HEK293T (cell line): ENCODE results near the gene TEX51.

ENCODE experiments used
- CTCF ChIA-PET: fragments of 350-600 bp; formaldehyde crosslinking; extraction: SDS; loops from one replicate; lab custom pipeline; 2021; ENCODE audit warnings: antibody characterized with exemption, inconsistent platforms; lab: Yijun Ruan, JAX
- POLR2A ChIA-PET: fragments of 350-600 bp; formaldehyde crosslinking; extraction: SDS; loops from one replicate; lab custom pipeline; 2020; ENCODE audit warnings: antibody characterized with exemption, inconsistent platforms; lab: Yijun Ruan, JAX
- DNase-seq: peaks from one replicate; pipeline ENCODE4 v3.0.0; 2012; ENCODE audit warnings: mixed read lengths; ENCODE audit errors: extremely low spot score
- ARNT ChIP-seq: fragments of 450-650 bp; IDR thresholded peaks from 2 replicates; pipeline ENCODE4 v1.6.1; 2017; ENCODE audit warnings: mild to moderate bottlenecking
- BHLHE40 ChIP-seq: fragments of 450-650 bp; IDR thresholded peaks from 2 replicates; pipeline ENCODE4 v1.6.1; 2016; ENCODE audit warnings: mild to moderate bottlenecking, moderate library complexity, borderline replicate concordance
- CTBP1 ChIP-seq: fragments of 450-650 bp; IDR thresholded peaks from 2 replicates; pipeline ENCODE4 v1.6.1; 2016; ENCODE audit warnings: borderline replicate concordance
- ELF4 ChIP-seq: fragments of 450-650 bp; IDR thresholded peaks from 2 replicates; pipeline ENCODE4 v1.6.1; 2017; ENCODE audit warnings: antibody characterized with exemption
- FOXA1 ChIP-seq: fragments of 450-650 bp; IDR thresholded peaks from 2 replicates; pipeline ENCODE4 v1.6.1; 2016; ENCODE audit warnings: mild to moderate bottlenecking
- FOXK2 ChIP-seq: fragments of 450-650 bp; IDR thresholded peaks from 2 replicates; pipeline ENCODE4 v1.6.1; 2016; ENCODE audit warnings: mild to moderate bottlenecking
- FOXM1 ChIP-seq: fragments of 450-650 bp; IDR thresholded peaks from 2 replicates; pipeline ENCODE4 v1.6.1; 2017; ENCODE audit warnings: mild to moderate bottlenecking, borderline replicate concordance
- HDGF ChIP-seq: fragments of 450-650 bp; IDR thresholded peaks from 2 replicates; pipeline ENCODE4 v1.6.1; 2017; ENCODE audit warnings: antibody characterized with exemption, borderline replicate concordance
- L3MBTL2 ChIP-seq: fragments of 450-650 bp; conservative IDR thresholded peaks from 2 replicates; pipeline ENCODE4 v1.6.1; 2016; ENCODE audit warnings: mild to moderate bottlenecking
- LEF1 ChIP-seq: fragments of 450-650 bp; IDR thresholded peaks from 2 replicates; pipeline ENCODE4 v1.6.1; 2017; ENCODE audit warnings: mild to moderate bottlenecking, borderline replicate concordance
- NFRKB ChIP-seq: fragments of 450-650 bp; IDR thresholded peaks from 2 replicates; pipeline ENCODE4 v1.6.1; 2016; ENCODE audit warnings: mild to moderate bottlenecking, moderate library complexity
- PKNOX1 ChIP-seq: fragments of 450-650 bp; IDR thresholded peaks from 2 replicates; pipeline ENCODE4 v1.6.1; 2016
- SP1 ChIP-seq: fragments of 450-650 bp; IDR thresholded peaks from 2 replicates; pipeline ENCODE4 v1.6.1; 2017
- SUZ12 ChIP-seq: fragments of 450-650 bp; IDR thresholded peaks from 2 replicates; pipeline ENCODE4 v1.6.1; 2016; ENCODE audit warnings: mild to moderate bottlenecking
- TARDBP ChIP-seq: fragments of 450-650 bp; IDR thresholded peaks from 2 replicates; pipeline ENCODE4 v1.6.1; 2016
- ZNF384 ChIP-seq: fragments of 450-650 bp; IDR thresholded peaks from 2 replicates; pipeline ENCODE4 v1.6.1; 2016

The TEX51 gene

GRCh38 chr2:126851756-126852155 is 46.9 kb upstream of the TEX51 start:
- DNase-seq = no peak
- POLR2A ChIA-PET = no interaction called here
- TF ChIP-seq BHLHE40 (no peak), NFRKB (no peak), TARDBP (no peak), SUZ12 (no peak), PKNOX1 (no peak), ELF4 (no peak), ZNF384 (no peak), L3MBTL2 (no peak), CTBP1 (no peak), HDGF (no peak), FOXA1 (no peak)
- CTCF ChIA-PET = no interaction called here

- no peak for TF ChIP-seq SUZ12
- no peak for TF ChIP-seq FOXK2
- no peak for TF ChIP-seq CTBP1
- no peak for TF ChIP-seq BHLHE40
- TF ChIP-seq ELF4 = no peak
- TF ChIP-seq LEF1 = no peak
- TF ChIP-seq HDGF = no peak
- TF ChIP-seq PKNOX1 = no peak
- no peak for TF ChIP-seq L3MBTL2
- ChIA-PET CTCF (no interaction called here), POLR2A (no interaction called here)
- no peak for DNase-seq
Measured at GRCh38 chr2:126852361-126852760, 46.3 kb upstream of the TEX51 start.

GRCh38 chr2:126855606-126856005 is 43.1 kb upstream of the TEX51 start:
- TF ChIP-seq SUZ12 (no peak), BHLHE40 (no peak), NFRKB (no peak), LEF1 (no peak), PKNOX1 (no peak), ARNT (no peak), ELF4 (no peak), TARDBP (no peak), SP1 (no peak), FOXM1 (no peak), CTBP1 (no peak), HDGF (no peak), FOXA1 (no peak), L3MBTL2 (no peak), FOXK2 (no peak)
- CTCF ChIA-PET = no interaction called here
- DNase-seq = no peak
- POLR2A ChIA-PET = no interaction called here

GRCh38 chr2:126856403-126856802 is 42.3 kb upstream of the TEX51 start:
- no peak for DNase-seq
- no peak for TF ChIP-seq LEF1
- TF ChIP-seq FOXM1 = no peak
- no peak for TF ChIP-seq ZNF384
- TF ChIP-seq CTBP1 = no peak
- no peak for TF ChIP-seq HDGF
- TF ChIP-seq ARNT = no peak
- no peak for TF ChIP-seq FOXK2
- CTCF ChIA-PET = no interaction called here
- POLR2A ChIA-PET = no interaction called here

- CTCF ChIA-PET = no interaction called here
- POLR2A ChIA-PET = no interaction called here
- TF ChIP-seq ELF4 (no peak), PKNOX1 (no peak), CTBP1 (no peak), NFRKB (no peak), ARNT (no peak), FOXA1 (no peak), SP1 (no peak), BHLHE40 (no peak), FOXM1 (no peak), FOXK2 (no peak), TARDBP (no peak), SUZ12 (no peak), LEF1 (no peak)
- no peak for DNase-seq
Measured at GRCh38 chr2:126857502-126857901, 41.2 kb upstream of the TEX51 start.

GRCh38 chr2:126858013-126858412 is 40.7 kb upstream of the TEX51 start:
- POLR2A ChIA-PET = no interaction called here
- TF ChIP-seq NFRKB = no peak
- TF ChIP-seq SP1 = no peak
- TF ChIP-seq CTBP1 = no peak
- no peak for TF ChIP-seq L3MBTL2
- no peak for TF ChIP-seq BHLHE40
- TF ChIP-seq FOXK2 = no peak
- no peak for TF ChIP-seq LEF1
- TF ChIP-seq FOXM1 = no peak
- no peak for TF ChIP-seq ZNF384
- no peak for TF ChIP-seq HDGF
- DNase-seq = no peak
- CTCF ChIA-PET = no interaction called here
